Neural progenitor cell (in vitro differentiated cells): ENCODE results near the gene ZFPL1. TPM values are rescaled to one million over a fixed set of nuclear protein-coding genes. Genes with fewer than 3 reads are reported as not detected.

Source experiments
- DNase-seq: peaks from one replicate; pipeline ENCODE4 v3.0.0-alpha.2; 2016; ENCODE audit warnings: low spot score
- H2AFZ ChIP-seq: fragments of 200-600 bp; sonication (generic); replicated peaks from 2 replicates; pipeline ENCODE4 v1.6.1; 2016; ENCODE audit warnings: antibody characterized with exemption
- H3F3A ChIP-seq: fragments of 200-600 bp; sonication (generic); 2 replicates; pipeline ENCODE4 v1.6.1; 2016; ENCODE audit warnings: antibody characterized with exemption, low read depth
- H3K27ac ChIP-seq: fragments of 200-600 bp; sonication (generic); 2 replicates; pipeline ENCODE4 v1.5.1; 2016; ENCODE audit warnings: mild to moderate bottlenecking
- H3K27me3 ChIP-seq: fragments of 200-600 bp; sonication (generic); 2 replicates; pipeline ENCODE4 v1.6.1; 2016; ENCODE audit warnings: mild to moderate bottlenecking, moderate library complexity
- H3K36me3 ChIP-seq: fragments of 200-600 bp; sonication (generic); 2 replicates; pipeline ENCODE4 v1.5.1; 2016
- H3K4me1 ChIP-seq: fragments of 200-600 bp; sonication (generic); 2 replicates; pipeline ENCODE4 v1.6.1; 2016; ENCODE audit warnings: mixed run types
- H3K4me2 ChIP-seq: fragments of 200-600 bp; sonication (generic); 2 replicates; pipeline ENCODE4 v1.6.1; 2016
- H3K4me3 ChIP-seq: fragments of 200-600 bp; sonication (generic); 2 replicates; pipeline ENCODE4 v1.5.1; 2016
- H3K79me2 ChIP-seq: fragments of 200-600 bp; sonication (generic); 2 replicates; pipeline ENCODE4 v1.6.1; 2016; ENCODE audit warnings: low read depth
- H3K9ac ChIP-seq: fragments of 200-600 bp; sonication (generic); 2 replicates; pipeline ENCODE4 v1.6.1; 2016
- H3K9me3 ChIP-seq: fragments of 200-600 bp; sonication (generic); 2 replicates; pipeline ENCODE4 v1.5.1; 2016; ENCODE audit warnings: low read depth
- H4K20me1 ChIP-seq: fragments of 200-600 bp; sonication (generic); 2 replicates; pipeline ENCODE4 v1.6.1; 2016; ENCODE audit warnings: low read depth
- H3K27ac Mint-ChIP-seq: 3 replicates; pipeline ENCODE4 v1.8.0; 2021; ENCODE audit warnings: mixed read lengths
- H3K27me3 Mint-ChIP-seq: 2 replicates; pipeline ENCODE4 v1.8.0; 2022; ENCODE audit warnings: low read depth, mild to moderate bottlenecking, inconsistent platforms, moderate library complexity, mixed read lengths; ENCODE audit not compliant: insufficient read depth
- H3K36me3 Mint-ChIP-seq: 3 replicates; pipeline ENCODE4 v1.8.0; 2021; ENCODE audit warnings: mixed read lengths
- H3K4me1 Mint-ChIP-seq: 3 replicates; pipeline ENCODE4 v1.8.0; 2021; ENCODE audit warnings: mixed read lengths
- H3K4me3 Mint-ChIP-seq: 3 replicates; pipeline ENCODE4 v1.8.0; 2021; ENCODE audit warnings: mild to moderate bottlenecking, moderate library complexity, mixed read lengths
- H3K9me3 Mint-ChIP-seq: 3 replicates; pipeline ENCODE4 v1.8.0; 2020; ENCODE audit warnings: mixed read lengths
- CTCF ChIP-seq: fragments of 200-600 bp; sonication (generic); IDR thresholded peaks from 2 replicates; pipeline ENCODE4 v1.5.1; 2017; ENCODE audit warnings: antibody characterized with exemption, mild to moderate bottlenecking
- EZH2 ChIP-seq: fragments of 200-600 bp; sonication (generic); IDR thresholded peaks from 2 replicates; pipeline ENCODE4 v1.6.1; 2017; ENCODE audit warnings: antibody characterized with exemption, mild to moderate bottlenecking, moderate library complexity
- EZH2phosphoT487 ChIP-seq: fragments of 200-600 bp; sonication (generic); IDR thresholded peaks from 2 replicates; pipeline ENCODE4 v1.6.1; 2017; ENCODE audit warnings: antibody characterized with exemption
- total RNA-seq: library from RNA; depleted of rRNA; stranded (reverse); fragments of >200 nt; gene quantifications from 2 replicates; pipeline ENCODE4 v1.2.3, GENCODE V29; 2015; ENCODE audit warnings: low replicate concordance

Gene ZFPL1
- total RNA-seq, 1 donor from 2014 or later = 12.6 TPM

- no peaks in the 10 kb centered on the region for H3K36me3 ChIP-seq
- DNase-seq = no peak
- H3K4me1 Mint-ChIP-seq = no peaks in the 10 kb centered on the region
- H4K20me1 ChIP-seq = no peaks in the 10 kb centered on the region
- no peak overlapping the region for H3K27ac ChIP-seq
- H3K9ac ChIP-seq = no peak overlapping the region
- no peaks in the 10 kb centered on the region for H3K27me3 ChIP-seq
- H3K4me3 Mint-ChIP-seq = no peak overlapping the region
- H3K4me2 ChIP-seq = no peak overlapping the region
- no peaks in the 10 kb centered on the region for H3K9me3 Mint-ChIP-seq
- H2AFZ ChIP-seq = no peak overlapping the region
- no peaks in the 10 kb centered on the region for H3F3A ChIP-seq
- H3K9me3 ChIP-seq = no peaks in the 10 kb centered on the region
- H3K79me2 ChIP-seq = no peaks in the 10 kb centered on the region
- H3K4me1 ChIP-seq = no peaks in the 10 kb centered on the region
- no peak overlapping the region for H3K4me3 ChIP-seq
- no peak for TF ChIP-seq CTCF
- TF ChIP-seq EZH2 = no peak
- TF ChIP-seq EZH2phosphoT487 = no peak
- H3K27ac Mint-ChIP-seq = no peak overlapping the region
- H3K27me3 Mint-ChIP-seq = peaks cover 8% of the 10 kb centered on the region
- H3K36me3 Mint-ChIP-seq = no peaks in the 10 kb centered on the region
Measured at GRCh38 chr11:65053827-65054508, 30.1 kb upstream of the ZFPL1 start.

DNA sequence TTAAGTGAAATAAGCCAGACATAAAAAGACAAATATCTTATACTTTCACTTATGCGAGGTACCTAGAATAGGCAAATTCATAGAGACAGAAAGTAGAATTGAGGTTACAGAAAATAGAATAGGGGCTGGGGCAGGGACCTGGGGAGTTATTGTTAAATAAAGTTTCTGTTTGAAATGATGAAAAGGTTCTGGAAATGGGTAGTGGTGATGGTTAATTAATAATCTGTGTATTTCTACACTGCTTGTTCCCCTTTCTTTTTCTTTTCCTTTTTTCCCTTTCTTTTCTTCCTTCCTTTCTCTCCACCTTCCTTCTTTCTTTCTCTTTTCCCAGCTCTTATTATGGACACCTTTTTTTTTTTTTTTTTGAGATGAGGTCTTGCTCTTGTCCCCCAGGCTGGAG, 28.5 kb upstream of the ZFPL1 start:
- Histone ChIP-seq H3K36me3 (no peaks in the 10 kb centered on the region), H3F3A (no peaks in the 10 kb centered on the region), H3K4me2 (no peak overlapping the region), H4K20me1 (no peaks in the 10 kb centered on the region), H3K79me2 (no peaks in the 10 kb centered on the region), H3K4me1 (no peaks in the 10 kb centered on the region), H3K27me3 (no peaks in the 10 kb centered on the region), H2AFZ (no peak overlapping the region), H3K27ac (no peak overlapping the region), H3K9me3 (no peaks in the 10 kb centered on the region), H3K9ac (no peak overlapping the region), H3K4me3 (no peak overlapping the region)
- Mint-ChIP-seq H3K4me1 (no peaks in the 10 kb centered on the region), H3K4me3 (no peak overlapping the region), H3K36me3 (no peaks in the 10 kb centered on the region), H3K9me3 (no peaks in the 10 kb centered on the region), H3K27me3 (peaks cover 8% of the 10 kb centered on the region), H3K27ac (no peak overlapping the region)
- DNase-seq = no peak
- no peak for TF ChIP-seq CTCF

- TF ChIP-seq EZH2 (no peak), EZH2phosphoT487 (no peak), CTCF (no peak)
- Mint-ChIP-seq H3K27me3 (peaks cover 6% of the 10 kb centered on the region), H3K4me1 (peaks cover 3% of the 10 kb centered on the region), H3K4me3 (no peak overlapping the region), H3K36me3 (no peaks in the 10 kb centered on the region), H3K9me3 (no peaks in the 10 kb centered on the region), H3K27ac (no peak overlapping the region)
- H3K36me3 ChIP-seq = no peaks in the 10 kb centered on the region
- no peak for DNase-seq
- no peak overlapping the region for H2AFZ ChIP-seq
- no peak overlapping the region for H3K27ac ChIP-seq
- H3K27me3 ChIP-seq = no peaks in the 10 kb centered on the region
- no peak overlapping the region for H3K4me2 ChIP-seq
- H4K20me1 ChIP-seq = no peaks in the 10 kb centered on the region
- no peaks in the 10 kb centered on the region for H3K9me3 ChIP-seq
- no peaks in the 10 kb centered on the region for H3K4me1 ChIP-seq
- no peaks in the 10 kb centered on the region for H3F3A ChIP-seq
- no peak overlapping the region for H3K4me3 ChIP-seq
- no peak overlapping the region for H3K9ac ChIP-seq
- no peaks in the 10 kb centered on the region for H3K79me2 ChIP-seq
Measured at GRCh38 chr11:65056999-65057398, 27.0 kb upstream of the ZFPL1 start.
